D721Med (cell line): ENCODE results near the gene PRKG1.

Experiments
- DNase-seq: peaks from one replicate; pipeline ENCODE4 v3.0.0; 2011; ENCODE audit warnings: low spot score; ENCODE audit not compliant: insufficient read length
- FAIRE-seq: peaks from 2 replicates; lab custom pipeline; 2011; peaks lifted over from hg19 to GRCh38; lab: Jason Lieb, UNC
- CTCF ChIP-seq: IDR thresholded peaks from 2 replicates; pipeline ENCODE4 v1.5.1; 2012; ENCODE audit warnings: mild to moderate bottlenecking, control low read depth; ENCODE audit not compliant: insufficient read depth; ENCODE audit errors: missing control alignments

The PRKG1 gene

GRCh38 chr10:51694086-51694768, 619.9 kb downstream of the PRKG1 start:
- FAIRE-seq: no peak
- no peak for TF ChIP-seq CTCF
- DNase-seq: no peak

- no peak for TF ChIP-seq CTCF
- DNase-seq: no peak
- no peak for FAIRE-seq
Measured at GRCh38 chr10:51696251-51696650, 622.0 kb downstream of the PRKG1 start.

GRCh38 chr10:51698473-51699063, 624.3 kb downstream of the PRKG1 start:
- FAIRE-seq (no peak), DNase-seq (no peak)
- no peak for TF ChIP-seq CTCF

- FAIRE-seq (no peak), DNase-seq (no peak)
Measured at GRCh38 chr10:51699145-51699474, 624.8 kb downstream of the PRKG1 start.

DNA sequence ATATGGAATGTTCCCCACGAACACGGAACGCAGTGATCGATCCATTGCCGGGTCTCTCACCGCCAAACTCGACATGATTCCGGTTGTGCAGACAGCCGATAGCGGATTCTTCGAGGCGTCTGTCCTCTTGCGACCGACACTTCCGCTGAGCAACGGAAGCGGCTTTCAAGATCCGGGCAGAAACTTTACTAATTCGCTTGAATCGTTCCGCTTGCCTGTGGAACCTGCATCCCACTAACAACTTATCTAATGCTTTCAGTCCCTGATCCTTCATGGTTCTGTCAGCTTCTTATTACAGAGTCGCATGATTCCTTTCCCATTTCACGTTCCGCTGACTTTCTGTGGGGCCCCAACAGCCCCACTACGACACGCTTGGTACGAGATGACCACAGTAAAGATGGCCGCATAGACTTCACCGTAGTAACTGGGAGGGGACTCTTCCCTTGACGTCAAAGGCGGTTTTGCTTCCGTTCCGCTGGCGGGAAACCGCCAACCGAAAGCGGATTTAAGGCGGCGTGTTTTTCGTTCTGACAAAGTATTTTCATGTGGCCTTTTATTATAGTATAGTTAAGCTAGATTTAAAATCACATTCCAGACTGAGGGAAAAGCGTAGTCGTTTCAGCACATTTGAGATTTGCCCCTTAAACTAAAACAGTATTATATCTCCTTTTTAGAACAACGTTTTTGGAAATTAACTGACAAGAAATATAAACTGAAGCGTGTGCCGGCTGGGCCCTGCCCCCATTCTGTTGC, 625.4 kb downstream of the PRKG1 start, which contains the start of gene CSTF2T:
CSTF2T (minus strand) TSS at position 121 of the 753 bp plus-strand sequence; CDS start at position 75, 46 bp downstream.
- no peak for TF ChIP-seq CTCF
- FAIRE-seq (no peak), DNase-seq (no peak)

More at GRCh38 chr10:51699145-51699474, 624.8 kb downstream of the PRKG1 start:
- TF ChIP-seq CTCF: no peak

- DNase-seq (no peak), FAIRE-seq (no peak)
- no peak for TF ChIP-seq CTCF
Measured at GRCh38 chr10:51700228-51700817, 626.0 kb downstream of the PRKG1 start.
